ENCODE results near the gene GAB1. TPM values are rescaled to one million over a fixed set of nuclear protein-coding genes. Genes with fewer than 3 reads are reported as not detected.
A peak's percentile ranks its signal among the peaks of the same experiment; 100 is the strongest.

The GAB1 gene
- total RNA-seq, 1 donor from 2014 or later: 31.0 TPM

DNA sequence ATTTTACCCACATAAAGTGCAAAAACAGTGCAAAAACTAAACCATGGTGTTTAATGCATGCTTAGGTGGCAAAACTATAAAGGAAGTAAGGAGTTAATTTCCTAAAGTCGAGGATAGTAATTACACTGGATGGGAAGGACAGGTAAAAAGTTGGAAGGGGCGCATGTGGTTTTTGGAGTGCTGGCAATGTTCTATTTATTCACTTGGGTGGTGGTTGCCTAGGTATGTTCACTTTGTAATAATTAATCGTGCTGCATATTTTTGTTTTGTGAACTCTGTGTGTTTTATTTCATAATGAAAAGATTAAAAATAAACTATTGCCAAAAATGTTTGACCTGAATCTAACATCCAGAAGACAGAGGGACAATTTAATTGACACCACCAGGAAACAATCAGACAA, 144.7 kb downstream of the GAB1 start:
- Histone ChIP-seq H3K9me3 (no peaks in the 10 kb centered on the region), H3K27me3 (no peaks in the 10 kb centered on the region), H3K27ac (no peak overlapping the region), H3K36me3 (peaks cover under 1 to 6% of the 10 kb centered on the region in 2 donors), H3K4me1 (no peaks in the 10 kb centered on the region), H3K4me3 (no peak overlapping the region)
- DNase-seq (ENCODE audit: low spot score in 2 of 2): no peak
- intact Hi-C loops (cut with DNase I): no loop called here
- TF ChIP-seq, protein P1, sequence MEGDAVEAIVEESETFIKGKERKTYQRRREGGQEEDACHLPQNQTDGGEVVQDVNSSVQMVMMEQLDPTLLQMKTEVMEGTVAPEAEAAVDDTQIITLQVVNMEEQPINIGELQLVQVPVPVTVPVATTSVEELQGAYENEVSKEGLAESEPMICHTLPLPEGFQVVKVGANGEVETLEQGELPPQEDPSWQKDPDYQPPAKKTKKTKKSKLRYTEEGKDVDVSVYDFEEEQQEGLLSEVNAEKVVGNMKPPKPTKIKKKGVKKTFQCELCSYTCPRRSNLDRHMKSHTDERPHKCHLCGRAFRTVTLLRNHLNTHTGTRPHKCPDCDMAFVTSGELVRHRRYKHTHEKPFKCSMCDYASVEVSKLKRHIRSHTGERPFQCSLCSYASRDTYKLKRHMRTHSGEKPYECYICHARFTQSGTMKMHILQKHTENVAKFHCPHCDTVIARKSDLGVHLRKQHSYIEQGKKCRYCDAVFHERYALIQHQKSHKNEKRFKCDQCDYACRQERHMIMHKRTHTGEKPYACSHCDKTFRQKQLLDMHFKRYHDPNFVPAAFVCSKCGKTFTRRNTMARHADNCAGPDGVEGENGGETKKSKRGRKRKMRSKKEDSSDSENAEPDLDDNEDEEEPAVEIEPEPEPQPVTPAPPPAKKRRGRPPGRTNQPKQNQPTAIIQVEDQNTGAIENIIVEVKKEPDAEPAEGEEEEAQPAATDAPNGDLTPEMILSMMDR (IDR thresholded peaks at IDR 0.05): no peak

DNA sequence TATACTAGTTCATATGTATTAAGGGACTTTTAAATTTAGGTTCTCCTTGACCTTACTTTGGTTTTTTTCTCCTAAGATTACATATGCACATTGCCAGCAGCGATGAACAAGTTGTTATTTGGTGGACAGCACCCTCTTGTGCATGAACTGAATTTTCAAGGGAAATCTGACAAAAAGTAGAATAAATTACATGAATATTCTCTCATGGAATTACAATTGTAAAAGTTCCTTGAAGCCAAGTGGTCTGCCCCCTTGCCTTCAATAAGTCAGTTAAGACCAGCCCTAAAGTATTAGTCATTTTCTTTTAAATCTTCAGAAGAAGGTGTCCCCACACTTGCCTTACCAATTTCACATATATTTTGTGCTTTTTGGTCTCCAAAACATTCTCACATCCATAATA, 146.2 kb downstream of the GAB1 start:
- H3K4me3 ChIP-seq: no peak overlapping the region
- H3K27ac ChIP-seq: no peak overlapping the region
- TF ChIP-seq, protein P1 (IDR thresholded peaks at IDR 0.05): peak; percentile 36 to 73 (median 53)
- no peaks in the 10 kb centered on the region for H3K4me1 ChIP-seq
- DNase-seq (ENCODE audit: low spot score in 2 of 2): no peak
- H3K27me3 ChIP-seq: no peaks in the 10 kb centered on the region
- H3K9me3 ChIP-seq: no peaks in the 10 kb centered on the region
- intact Hi-C loops (cut with DNase I): loop anchor here (2.0 kb wide), 1 partner anchor 280 kb away; no protein-coding TSS in a partner anchor
- no peaks in the 10 kb centered on the region for H3K36me3 ChIP-seq

DNA sequence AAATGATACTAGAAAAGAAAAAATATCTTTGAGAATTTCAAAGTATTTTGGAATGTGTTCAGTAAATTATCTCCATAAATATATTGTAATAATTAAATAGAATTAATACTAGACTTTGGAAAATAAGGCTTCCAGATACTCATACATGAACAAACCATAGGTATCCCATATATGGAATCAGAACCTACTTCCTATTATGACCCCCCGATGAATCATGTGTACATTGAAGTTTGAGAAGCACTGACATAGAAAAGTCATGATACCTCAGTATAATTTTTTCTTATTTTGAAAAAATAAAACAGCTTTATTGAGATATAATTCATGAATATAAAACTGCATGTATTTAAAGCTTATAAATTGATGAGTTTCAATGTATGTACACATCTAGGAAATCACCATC, 149.6 kb downstream of the GAB1 start:
- Histone ChIP-seq H3K9me3 (no peaks in the 10 kb centered on the region), H3K4me1 (no peaks in the 10 kb centered on the region), H3K4me3 (no peak overlapping the region), H3K36me3 (no peaks in the 10 kb centered on the region), H3K27ac (no peak overlapping the region), H3K27me3 (no peaks in the 10 kb centered on the region)
- no peak for DNase-seq (ENCODE audit: low spot score in 2 of 2)
- TF ChIP-seq, protein P1 (IDR thresholded peaks at IDR 0.05): no peak
- intact Hi-C loops (cut with DNase I): no loop called here

DNA sequence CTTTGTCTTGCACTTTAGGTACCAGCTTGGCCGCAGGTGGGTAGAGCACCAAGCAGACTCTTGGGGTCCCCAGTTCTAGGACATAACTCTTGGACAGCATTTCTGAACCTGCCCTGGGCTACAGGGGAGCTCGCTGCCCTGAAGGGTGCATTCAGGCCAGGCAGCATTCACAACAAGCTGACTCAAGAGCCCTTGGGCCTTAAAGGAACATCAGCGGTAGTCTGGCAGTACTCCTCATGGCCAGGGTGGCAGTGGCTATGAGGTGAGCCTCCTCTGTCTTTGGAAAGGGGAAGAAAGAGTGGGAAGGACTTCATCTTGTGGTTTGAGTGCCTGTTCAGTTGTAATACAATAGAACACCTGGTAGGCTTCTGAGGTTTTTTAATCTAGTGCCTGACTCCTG, 152.0 kb downstream of the GAB1 start:
- Histone ChIP-seq H3K9me3 (peaks cover 0 to 4% of the 10 kb centered on the region in 2 donors), H3K27me3 (no peaks in the 10 kb centered on the region), H3K36me3 (no peaks in the 10 kb centered on the region), H3K4me3 (no peak overlapping the region), H3K4me1 (no peaks in the 10 kb centered on the region), H3K27ac (no peak overlapping the region)
- intact Hi-C loops (cut with DNase I): no loop called here
- TF ChIP-seq, protein P1 (IDR thresholded peaks at IDR 0.05): no peak
- no peak for DNase-seq (ENCODE audit: low spot score in 2 of 2)

DNA sequence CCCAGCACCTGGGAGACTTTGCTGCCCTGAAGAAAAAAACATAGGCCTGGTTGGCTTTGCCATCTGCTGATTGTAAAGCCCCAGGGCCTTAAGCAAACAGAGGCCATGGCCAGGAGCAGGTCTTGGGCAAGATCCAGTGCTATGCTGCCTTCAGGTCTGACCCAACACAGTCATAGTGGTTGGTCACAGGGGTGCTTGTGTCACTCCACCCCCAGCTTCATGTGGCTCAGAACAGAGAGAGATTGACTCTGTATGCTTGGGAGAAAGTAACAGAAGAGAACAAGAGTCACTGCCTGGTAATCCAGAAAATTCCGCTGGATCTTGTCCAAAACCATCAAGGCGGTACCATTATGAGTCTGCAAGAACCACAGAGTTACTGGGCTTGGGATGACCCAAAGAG, 152.4 kb downstream of the GAB1 start:
- no peak overlapping the region for H3K4me3 ChIP-seq
- no peak overlapping the region for H3K27ac ChIP-seq
- TF ChIP-seq, protein P1 (IDR thresholded peaks at IDR 0.05): no peak
- H3K36me3 ChIP-seq: no peaks in the 10 kb centered on the region
- peaks cover 0 to 4% of the 10 kb centered on the region in 2 donors for H3K9me3 ChIP-seq
- H3K4me1 ChIP-seq: no peaks in the 10 kb centered on the region
- DNase-seq (ENCODE audit: low spot score in 2 of 2): no peak
- intact Hi-C loops (cut with DNase I): no loop called here
- no peaks in the 10 kb centered on the region for H3K27me3 ChIP-seq

DNA sequence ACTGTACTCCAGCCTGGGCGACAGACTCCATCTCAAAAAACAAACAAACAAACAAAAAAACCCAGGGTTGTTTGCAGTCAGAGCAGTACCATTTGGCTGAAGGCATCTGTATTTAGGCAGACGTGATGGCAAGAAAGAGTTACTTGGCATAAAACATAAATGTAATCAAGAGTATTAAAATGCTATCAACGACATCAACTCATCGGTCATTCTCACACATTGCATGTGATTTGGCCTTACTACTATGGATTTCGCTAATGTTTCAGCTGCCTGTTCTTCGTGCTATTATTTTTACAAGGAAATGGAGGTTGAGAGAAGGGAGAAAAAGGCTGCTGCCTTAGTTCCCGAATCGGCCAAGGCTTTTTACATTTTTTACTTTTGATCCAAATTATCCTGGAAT, 161.3 kb downstream of the GAB1 start:
- intact Hi-C loops (cut with DNase I): no loop called here
- Histone ChIP-seq H3K4me1 (no peaks in the 10 kb centered on the region), H3K36me3 (no peaks in the 10 kb centered on the region), H3K27ac (no peak overlapping the region), H3K4me3 (no peak overlapping the region), H3K27me3 (no peaks in the 10 kb centered on the region), H3K9me3 (peaks cover 0 to 4% of the 10 kb centered on the region in 2 donors)
- TF ChIP-seq, protein P1 (IDR thresholded peaks at IDR 0.05): no peak
- DNase-seq (ENCODE audit: low spot score in 2 of 2): no peak

All from ascending aorta (tissue), 2 donors.